ENCODE measurements around the gene BEST3.

Gene BEST3

DNA sequence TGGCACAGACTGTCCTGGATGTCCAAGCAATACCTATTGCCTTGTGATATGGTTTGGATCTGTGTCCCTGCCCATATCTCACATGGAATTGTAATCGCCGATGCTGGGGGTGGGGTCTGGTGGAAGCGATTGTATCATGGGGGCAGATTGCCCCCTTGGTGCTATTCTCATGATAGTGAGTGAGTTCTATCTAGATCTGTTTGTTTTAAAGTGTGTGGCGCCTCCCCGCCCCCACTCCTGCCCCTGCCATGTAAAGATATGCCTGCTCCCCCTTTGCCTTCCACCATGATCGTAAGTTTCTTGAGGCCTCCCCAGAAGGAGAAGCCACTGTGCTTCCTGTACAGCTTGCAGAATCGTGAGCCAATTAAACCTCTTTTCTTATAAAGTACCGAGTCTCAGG is 71.6 kb downstream of the BEST3 start:
- TF ChIP-seq, protein P1, sequence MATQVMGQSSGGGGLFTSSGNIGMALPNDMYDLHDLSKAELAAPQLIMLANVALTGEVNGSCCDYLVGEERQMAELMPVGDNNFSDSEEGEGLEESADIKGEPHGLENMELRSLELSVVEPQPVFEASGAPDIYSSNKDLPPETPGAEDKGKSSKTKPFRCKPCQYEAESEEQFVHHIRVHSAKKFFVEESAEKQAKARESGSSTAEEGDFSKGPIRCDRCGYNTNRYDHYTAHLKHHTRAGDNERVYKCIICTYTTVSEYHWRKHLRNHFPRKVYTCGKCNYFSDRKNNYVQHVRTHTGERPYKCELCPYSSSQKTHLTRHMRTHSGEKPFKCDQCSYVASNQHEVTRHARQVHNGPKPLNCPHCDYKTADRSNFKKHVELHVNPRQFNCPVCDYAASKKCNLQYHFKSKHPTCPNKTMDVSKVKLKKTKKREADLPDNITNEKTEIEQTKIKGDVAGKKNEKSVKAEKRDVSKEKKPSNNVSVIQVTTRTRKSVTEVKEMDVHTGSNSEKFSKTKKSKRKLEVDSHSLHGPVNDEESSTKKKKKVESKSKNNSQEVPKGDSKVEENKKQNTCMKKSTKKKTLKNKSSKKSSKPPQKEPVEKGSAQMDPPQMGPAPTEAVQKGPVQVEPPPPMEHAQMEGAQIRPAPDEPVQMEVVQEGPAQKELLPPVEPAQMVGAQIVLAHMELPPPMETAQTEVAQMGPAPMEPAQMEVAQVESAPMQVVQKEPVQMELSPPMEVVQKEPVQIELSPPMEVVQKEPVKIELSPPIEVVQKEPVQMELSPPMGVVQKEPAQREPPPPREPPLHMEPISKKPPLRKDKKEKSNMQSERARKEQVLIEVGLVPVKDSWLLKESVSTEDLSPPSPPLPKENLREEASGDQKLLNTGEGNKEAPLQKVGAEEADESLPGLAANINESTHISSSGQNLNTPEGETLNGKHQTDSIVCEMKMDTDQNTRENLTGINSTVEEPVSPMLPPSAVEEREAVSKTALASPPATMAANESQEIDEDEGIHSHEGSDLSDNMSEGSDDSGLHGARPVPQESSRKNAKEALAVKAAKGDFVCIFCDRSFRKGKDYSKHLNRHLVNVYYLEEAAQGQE (IDR thresholded peaks at IDR 0.05; ENCODE audit: insufficient read depth in 1 of 2, low read depth in 2 of 2, low read length in 2 of 2), result no peak
- TF ChIP-seq SIN3A (IDR thresholded peaks at IDR 0.05; ENCODE audit: borderline replicate concordance, insufficient read depth, low read length) (no peak), TAF1 (IDR thresholded peaks at IDR 0.05; ENCODE audit: borderline replicate concordance, insufficient read depth, low read length) (no peak), POLR2AphosphoS5 (IDR thresholded peaks at IDR 0.05; ENCODE audit: low read depth, low read length) (no peak), FOXP2 (optimal IDR thresholded peaks at IDR 0.05; ENCODE audit: borderline replicate concordance, extremely low read depth, extremely low read length, insufficient read depth) (no peak)

DNA sequence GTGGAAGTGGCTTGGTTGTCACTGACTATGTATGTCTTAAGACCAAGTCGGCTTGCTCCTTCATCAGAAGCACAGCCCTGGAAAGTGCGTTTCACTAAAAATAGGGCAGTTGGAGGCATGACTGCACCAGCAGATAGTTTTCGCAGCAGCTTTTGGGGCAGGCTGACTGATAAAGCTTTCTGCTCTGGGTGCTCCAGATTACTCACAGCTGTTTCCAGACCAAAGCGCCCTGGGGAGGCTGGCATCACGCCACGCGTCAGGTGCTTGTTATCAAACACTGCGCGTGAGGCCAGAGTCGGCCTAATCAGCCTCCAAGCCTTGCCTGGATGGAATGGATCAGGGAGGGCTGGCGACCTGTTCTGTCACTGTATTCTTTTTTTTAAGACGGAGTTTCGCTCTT is 75.1 kb downstream of the BEST3 start:
- TF ChIP-seq POLR2AphosphoS5 (IDR thresholded peaks at IDR 0.05; ENCODE audit: low read depth, low read length) (no peak), FOXP2 (optimal IDR thresholded peaks at IDR 0.05; ENCODE audit: borderline replicate concordance, extremely low read depth, extremely low read length, insufficient read depth) (no peak), TAF1 (IDR thresholded peaks at IDR 0.05; ENCODE audit: borderline replicate concordance, insufficient read depth, low read length) (no peak), SIN3A (IDR thresholded peaks at IDR 0.05; ENCODE audit: borderline replicate concordance, insufficient read depth, low read length) (no peak)
- TF ChIP-seq, protein P1 (IDR thresholded peaks at IDR 0.05; ENCODE audit: insufficient read depth in 1 of 2, low read depth in 2 of 2, low read length in 2 of 2), result no peak

DNA sequence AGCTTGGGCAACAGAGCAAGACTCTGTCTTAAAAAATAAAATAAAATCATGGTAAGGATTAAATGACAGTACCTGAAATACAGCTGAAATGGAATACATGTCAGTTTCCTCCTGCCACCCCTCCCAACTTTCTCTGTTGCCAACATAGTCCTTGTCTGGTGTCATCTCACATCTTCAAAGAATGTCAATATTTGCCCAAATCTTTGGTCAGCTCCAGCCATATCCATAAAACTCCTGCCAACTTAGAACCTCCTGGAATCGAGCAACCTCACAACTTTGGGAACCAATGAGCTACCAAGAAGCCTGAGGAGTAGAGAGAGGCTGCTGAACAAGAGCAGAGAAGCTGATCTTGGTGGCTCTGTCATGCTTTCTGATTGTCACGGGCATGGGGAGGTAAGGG is 77.6 kb downstream of the BEST3 start:
- TF ChIP-seq TAF1 (IDR thresholded peaks at IDR 0.05; ENCODE audit: borderline replicate concordance, insufficient read depth, low read length), result no peak
- TF ChIP-seq POLR2AphosphoS5 (IDR thresholded peaks at IDR 0.05; ENCODE audit: low read depth, low read length), result no peak

DNA sequence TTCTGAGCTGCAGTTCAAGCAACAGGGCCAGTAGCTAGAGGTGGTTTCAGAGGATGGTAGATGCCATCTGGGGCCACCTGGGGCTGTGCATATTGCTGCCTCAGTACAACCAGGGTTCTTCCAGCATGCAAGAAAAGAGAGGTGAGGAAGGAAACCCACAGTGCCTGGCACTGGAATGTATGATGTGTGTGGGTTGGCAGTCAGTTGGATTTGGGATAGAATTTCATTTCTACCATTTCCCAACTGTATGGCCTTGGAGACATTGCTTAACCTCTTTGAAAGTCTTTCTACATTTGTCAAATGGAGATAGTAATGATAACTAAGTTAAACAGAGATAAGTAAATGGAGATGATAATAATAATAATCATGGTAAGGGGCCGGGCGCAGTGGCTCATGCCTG is 78.2 kb downstream of the BEST3 start:
- TF ChIP-seq FOXP2 (optimal IDR thresholded peaks at IDR 0.05; ENCODE audit: borderline replicate concordance, extremely low read depth, extremely low read length, insufficient read depth), result no peak
- no peak for TF ChIP-seq POLR2AphosphoS5 (IDR thresholded peaks at IDR 0.05; ENCODE audit: low read depth, low read length)
- TF ChIP-seq, protein P1 (IDR thresholded peaks at IDR 0.05; ENCODE audit: insufficient read depth in 1 of 2, low read depth in 2 of 2, low read length in 2 of 2), result no peak
- TF ChIP-seq SIN3A (IDR thresholded peaks at IDR 0.05; ENCODE audit: borderline replicate concordance, insufficient read depth, low read length), result no peak
- no peak for TF ChIP-seq TAF1 (IDR thresholded peaks at IDR 0.05; ENCODE audit: borderline replicate concordance, insufficient read depth, low read length)

DNA sequence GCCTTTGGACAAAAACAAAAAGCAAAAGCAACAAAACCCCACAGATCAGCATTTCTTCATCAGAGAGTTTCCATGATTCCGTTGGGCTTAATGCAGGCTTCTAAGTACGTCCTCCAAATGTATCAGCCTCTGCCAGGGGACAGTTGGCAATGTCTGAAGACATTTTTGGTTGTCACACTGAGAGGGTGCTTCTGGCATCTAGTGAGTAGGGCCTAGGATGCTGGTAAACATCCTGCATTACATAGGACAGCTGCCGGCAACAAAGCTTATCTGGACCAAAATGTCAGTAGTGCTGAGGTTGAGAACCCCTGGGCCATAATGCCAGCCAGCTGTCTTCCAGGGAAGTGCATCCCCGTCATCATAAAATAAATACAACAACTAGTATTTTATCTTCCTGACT is 79.0 kb downstream of the BEST3 start:
- no peak for TF ChIP-seq FOXP2 (optimal IDR thresholded peaks at IDR 0.05; ENCODE audit: borderline replicate concordance, extremely low read depth, extremely low read length, insufficient read depth)
- no peak for TF ChIP-seq POLR2AphosphoS5 (IDR thresholded peaks at IDR 0.05; ENCODE audit: low read depth, low read length)
- no peak for TF ChIP-seq TAF1 (IDR thresholded peaks at IDR 0.05; ENCODE audit: borderline replicate concordance, insufficient read depth, low read length)
- TF ChIP-seq, protein P1 (IDR thresholded peaks at IDR 0.05; ENCODE audit: insufficient read depth in 1 of 2, low read depth in 2 of 2, low read length in 2 of 2), result no peak
- TF ChIP-seq SIN3A (IDR thresholded peaks at IDR 0.05; ENCODE audit: borderline replicate concordance, insufficient read depth, low read length), result no peak
